Measurements from ENCODE around the gene TRIM71. TPM values are rescaled to one million over a fixed set of nuclear protein-coding genes. Genes with fewer than 3 reads are reported as not detected.

TRIM71 gene
- total RNA-seq, 1 experiment from 2014 or later: 376 TPM

DNA sequence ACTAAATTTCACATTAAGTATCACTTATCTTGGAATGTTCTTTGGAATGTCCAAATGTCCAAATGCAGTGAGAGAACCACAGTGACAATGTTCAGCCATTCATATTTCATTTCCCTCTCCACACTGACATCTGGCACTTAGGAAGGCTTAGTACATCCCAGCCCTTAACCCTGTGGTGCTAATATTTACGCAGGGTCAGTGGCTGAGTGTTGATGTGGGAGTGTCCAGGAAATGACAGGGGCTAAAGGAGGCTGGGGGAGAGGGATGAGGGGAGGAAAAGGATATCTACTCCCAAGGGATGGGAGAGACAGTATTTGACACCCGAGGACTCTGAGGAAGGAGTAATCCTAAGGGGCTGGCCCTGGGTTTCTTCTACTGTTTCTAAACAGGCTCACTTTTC, 119.5 kb downstream of the TRIM71 start:
- H2AK5ac ChIP-seq (ENCODE audit: insufficient read length, low read length): no peak overlapping the region
- no peaks in the 10 kb centered on the region for H4K20me1 ChIP-seq (ENCODE audit: control insufficient read depth, insufficient read depth, insufficient read length)
- no peak overlapping the region for H3K14ac ChIP-seq (ENCODE audit: insufficient read depth, low read length)
- H3K23ac ChIP-seq (ENCODE audit: insufficient read length, low read depth, low read length): no peak overlapping the region
- no peak overlapping the region for H2BK5ac ChIP-seq (ENCODE audit: insufficient read length, low read length)
- no peak overlapping the region for H2BK20ac ChIP-seq (ENCODE audit: low read depth, low read length, poor library complexity, severe bottlenecking)
- no peak overlapping the region for H4K5ac ChIP-seq (ENCODE audit: insufficient read length, low read depth, low read length)
- TF ChIP-seq, protein P1, sequence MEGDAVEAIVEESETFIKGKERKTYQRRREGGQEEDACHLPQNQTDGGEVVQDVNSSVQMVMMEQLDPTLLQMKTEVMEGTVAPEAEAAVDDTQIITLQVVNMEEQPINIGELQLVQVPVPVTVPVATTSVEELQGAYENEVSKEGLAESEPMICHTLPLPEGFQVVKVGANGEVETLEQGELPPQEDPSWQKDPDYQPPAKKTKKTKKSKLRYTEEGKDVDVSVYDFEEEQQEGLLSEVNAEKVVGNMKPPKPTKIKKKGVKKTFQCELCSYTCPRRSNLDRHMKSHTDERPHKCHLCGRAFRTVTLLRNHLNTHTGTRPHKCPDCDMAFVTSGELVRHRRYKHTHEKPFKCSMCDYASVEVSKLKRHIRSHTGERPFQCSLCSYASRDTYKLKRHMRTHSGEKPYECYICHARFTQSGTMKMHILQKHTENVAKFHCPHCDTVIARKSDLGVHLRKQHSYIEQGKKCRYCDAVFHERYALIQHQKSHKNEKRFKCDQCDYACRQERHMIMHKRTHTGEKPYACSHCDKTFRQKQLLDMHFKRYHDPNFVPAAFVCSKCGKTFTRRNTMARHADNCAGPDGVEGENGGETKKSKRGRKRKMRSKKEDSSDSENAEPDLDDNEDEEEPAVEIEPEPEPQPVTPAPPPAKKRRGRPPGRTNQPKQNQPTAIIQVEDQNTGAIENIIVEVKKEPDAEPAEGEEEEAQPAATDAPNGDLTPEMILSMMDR (conservative IDR thresholded peaks at IDR 0.05): no peak
- no peak overlapping the region for H3K27ac ChIP-seq (ENCODE audit: insufficient read length, low read depth, low read length)
- no peaks in the 10 kb centered on the region for H3K79me2 ChIP-seq (ENCODE audit: insufficient read depth, low read length)
- H4K8ac ChIP-seq (replicated peaks; ENCODE audit: insufficient read length, low read depth, low read length): no peak overlapping the region
- H3K18ac ChIP-seq (ENCODE audit: insufficient read length, low read depth, low read length): no peak overlapping the region
- no peaks in the 10 kb centered on the region for H3K9me3 ChIP-seq (ENCODE audit: control insufficient read depth, low read depth, low read length)
- H3K4me3 Mint-ChIP-seq: no peak overlapping the region
- no peak overlapping the region for H2BK120ac ChIP-seq (ENCODE audit: low read depth, low read length, poor library complexity, severe bottlenecking)
- peaks cover 9 to 15% of the 10 kb centered on the region in 2 experiments for H3K9me3 Mint-ChIP-seq
- H4K91ac ChIP-seq (ENCODE audit: insufficient read length, low read depth, low read length): no peak overlapping the region
- H3K27ac Mint-ChIP-seq: no peak overlapping the region
- H2BK12ac ChIP-seq (ENCODE audit: insufficient read length, low read depth, low read length): no peak overlapping the region
- no peaks in the 10 kb centered on the region for H3K4me1 ChIP-seq (ENCODE audit: insufficient read depth, low read length)
- no peak overlapping the region for H3K9ac ChIP-seq (ENCODE audit: extremely low read depth, insufficient read length, low read length)
- H3T11ph ChIP-seq (ENCODE audit: low read length): no peak overlapping the region
- H3K4me1 Mint-ChIP-seq: no peaks in the 10 kb centered on the region; a peak in 2 of 4 replicates
- no peak overlapping the region for H2BK15ac ChIP-seq (ENCODE audit: low read depth, low read length)
- no CpG with 5 or more reads among the region's 2 CpGs for WGBS (ENCODE audit: extremely low coverage, insufficient read length, low lambda C conversion rate)
- no peak overlapping the region for H3K4ac ChIP-seq (ENCODE audit: low read depth, low read length)
- H2AFZ ChIP-seq (ENCODE audit: low read length): no peak overlapping the region
- no peaks in the 10 kb centered on the region for H3K27me3 ChIP-seq (ENCODE audit: insufficient read depth, low read length)
- no peak overlapping the region for H3K4me2 ChIP-seq (ENCODE audit: insufficient read depth, insufficient read length, low read length)
- H3K23me2 ChIP-seq (ENCODE audit: insufficient read length, low read depth, low read length, poor library complexity, severe bottlenecking): no peaks in the 10 kb centered on the region
- no peaks in the 10 kb centered on the region for H3K79me1 ChIP-seq (ENCODE audit: insufficient read depth, low read depth, low read length, poor library complexity, severe bottlenecking)
- H3K56ac ChIP-seq (ENCODE audit: insufficient read length, low read depth, low read length): no peak overlapping the region
- peaks cover 3 to 16% (median 8%) of the 10 kb centered on the region in 3 experiments; a peak in 6 of 7 replicates for H3K36me3 Mint-ChIP-seq (ENCODE audit: insufficient read depth in 1 of 3, low read depth in 3 of 3)
- no peaks in the 10 kb centered on the region for H3K27me3 Mint-ChIP-seq (ENCODE audit: low read depth)
- DNase-seq: peak; percentile 10
